Measurements from ENCODE around the gene ANO1. TPM values are rescaled to one million over a fixed set of nuclear protein-coding genes. Genes with fewer than 3 reads are reported as not detected.
"Not testable (repeated sequence)": the region's sequence is repeated elsewhere in the genome, so short reads cannot be mapped to it uniquely, and the experiment has no call there.

Gene ANO1
- total RNA-seq, 1 donor from 2014 or later = 0.05 TPM

- DNase-seq (ENCODE audit: low read depth) = no peak
Observed at GRCh38 chr11:70209391-70209912, 131.3 kb downstream of the ANO1 start.

- peak; percentile 18 for DNase-seq (ENCODE audit: low read depth)
Observed at GRCh38 chr11:70210051-70210501, 132.0 kb downstream of the ANO1 start.

GRCh38 chr11:70210530-70210929 lies 132.4 kb downstream of the ANO1 start:
- DNase-seq (ENCODE audit: low read depth) = peak; percentile 43

- peak; percentile 33 for DNase-seq (ENCODE audit: low read depth)
Observed at GRCh38 chr11:70212227-70212811, 134.2 kb downstream of the ANO1 start.

GRCh38 chr11:70217388-70217787 lies 139.3 kb downstream of the ANO1 start:
- not testable (repeated sequence) for DNase-seq (ENCODE audit: low read depth)

GRCh38 chr11:70218076-70218475 lies 140.0 kb downstream of the ANO1 start:
- DNase-seq (ENCODE audit: low read depth) = not testable (repeated sequence)

GRCh38 chr11:70220136-70220535 lies 142.0 kb downstream of the ANO1 start:
- DNase-seq (ENCODE audit: low read depth) = no peak

- DNase-seq (ENCODE audit: low read depth) = no peak
Observed at GRCh38 chr11:70220920-70221319, 142.8 kb downstream of the ANO1 start.

- DNase-seq (ENCODE audit: low read depth) = no peak
Observed at GRCh38 chr11:70225681-70226177, 147.6 kb downstream of the ANO1 start.

- no peak for DNase-seq (ENCODE audit: low read depth)
Observed at GRCh38 chr11:70226183-70226582, 148.1 kb downstream of the ANO1 start.

GRCh38 chr11:70226967-70227366 lies 148.8 kb downstream of the ANO1 start:
- DNase-seq (ENCODE audit: low read depth) = no peak

- DNase-seq (ENCODE audit: low read depth) = no peak
Observed at GRCh38 chr11:70229737-70230136, 151.6 kb downstream of the ANO1 start.

- DNase-seq (ENCODE audit: low read depth) = no peak
Observed at GRCh38 chr11:70230151-70230839, 152.2 kb downstream of the ANO1 start.

GRCh38 chr11:70230840-70231710 lies 153.0 kb downstream of the ANO1 start:
- DNase-seq (ENCODE audit: low read depth) = no peak

- DNase-seq (ENCODE audit: low read depth) = no peak
Observed at GRCh38 chr11:70233034-70233433, 154.9 kb downstream of the ANO1 start.

- DNase-seq (ENCODE audit: low read depth) = peak; percentile 99
Observed at GRCh38 chr11:70233511-70233934, 155.4 kb downstream of the ANO1 start.

- no peak for DNase-seq (ENCODE audit: low read depth)
Observed at GRCh38 chr11:70233962-70234361, 155.8 kb downstream of the ANO1 start.

Other genes with a start within 250 kb of the ANO1 start
- 57.4 and 79.0 TPM in 2 replicates for gene FADD, start 125.0 kb downstream of the ANO1 start, total RNA-seq
- gene PPFIA1, start 192.4 kb downstream of the ANO1 start, total RNA-seq = 28.1 and 52.5 TPM in 2 replicates

Data from renal cortical epithelial cell (primary cell).